Vagina (tissue), 2 donors: ENCODE results near the gene DTD1.

Experiments used
- POLR2A ChIP-seq, 2 donors: fragments of 450-650 bp; IDR thresholded peaks; one replicate each; pipeline ENCODE4 v1.6.1; 2017; ENCODE audit warnings: antibody characterized with exemption in 2 of 2, mild to moderate bottlenecking in 2 of 2, moderate library complexity in 2 of 2
- TF ChIP-seq, protein P1 (sequence below), 3 experiments: fragments of 450-650 bp in 2 of 3; fragments of 200-600 bp in 1 of 3; sonication (generic) in 1 of 3; IDR thresholded peaks; one replicate each; pipeline ENCODE4 v1.5.1; 2017 to 2019; ENCODE audit warnings: antibody characterized with exemption in 3 of 3, mild to moderate bottlenecking in 2 of 3, moderate library complexity in 2 of 3

DNA sequence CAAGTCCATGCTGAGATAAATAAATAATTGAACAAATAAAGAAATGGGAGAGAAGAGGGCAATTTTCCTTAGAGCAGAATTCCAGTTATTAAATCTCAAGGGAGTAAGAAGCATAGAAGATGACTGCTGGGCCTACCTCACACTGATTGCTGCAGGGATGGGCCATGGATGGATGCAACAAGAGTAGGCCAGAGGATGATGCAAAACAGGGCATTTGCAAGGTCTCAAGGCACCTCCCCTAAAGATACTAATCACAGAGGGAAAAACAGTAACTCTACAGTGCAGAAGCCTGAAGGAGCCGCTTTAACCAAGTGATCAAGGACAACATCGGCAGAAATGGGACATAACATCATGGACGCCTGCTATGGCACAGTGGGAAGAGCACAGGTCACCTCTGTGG lies 224.1 kb downstream of the DTD1 start:
- TF ChIP-seq, protein P1, sequence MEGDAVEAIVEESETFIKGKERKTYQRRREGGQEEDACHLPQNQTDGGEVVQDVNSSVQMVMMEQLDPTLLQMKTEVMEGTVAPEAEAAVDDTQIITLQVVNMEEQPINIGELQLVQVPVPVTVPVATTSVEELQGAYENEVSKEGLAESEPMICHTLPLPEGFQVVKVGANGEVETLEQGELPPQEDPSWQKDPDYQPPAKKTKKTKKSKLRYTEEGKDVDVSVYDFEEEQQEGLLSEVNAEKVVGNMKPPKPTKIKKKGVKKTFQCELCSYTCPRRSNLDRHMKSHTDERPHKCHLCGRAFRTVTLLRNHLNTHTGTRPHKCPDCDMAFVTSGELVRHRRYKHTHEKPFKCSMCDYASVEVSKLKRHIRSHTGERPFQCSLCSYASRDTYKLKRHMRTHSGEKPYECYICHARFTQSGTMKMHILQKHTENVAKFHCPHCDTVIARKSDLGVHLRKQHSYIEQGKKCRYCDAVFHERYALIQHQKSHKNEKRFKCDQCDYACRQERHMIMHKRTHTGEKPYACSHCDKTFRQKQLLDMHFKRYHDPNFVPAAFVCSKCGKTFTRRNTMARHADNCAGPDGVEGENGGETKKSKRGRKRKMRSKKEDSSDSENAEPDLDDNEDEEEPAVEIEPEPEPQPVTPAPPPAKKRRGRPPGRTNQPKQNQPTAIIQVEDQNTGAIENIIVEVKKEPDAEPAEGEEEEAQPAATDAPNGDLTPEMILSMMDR (IDR thresholded peaks at IDR 0.05), result no peak
- no peak for TF ChIP-seq POLR2A (IDR thresholded peaks at IDR 0.05)
